ENCODE measurements around the gene GATA6. TPM values are rescaled to one million over a fixed set of nuclear protein-coding genes. Genes with fewer than 3 reads are reported as not detected.

GATA6 gene
- total and polyA plus RNA-seq, 2 of the 8 experiments (the other 6 are each of a cell fraction or from before 2014, with no cell fraction given), result 0.09 TPM; not detected in 1

DNA sequence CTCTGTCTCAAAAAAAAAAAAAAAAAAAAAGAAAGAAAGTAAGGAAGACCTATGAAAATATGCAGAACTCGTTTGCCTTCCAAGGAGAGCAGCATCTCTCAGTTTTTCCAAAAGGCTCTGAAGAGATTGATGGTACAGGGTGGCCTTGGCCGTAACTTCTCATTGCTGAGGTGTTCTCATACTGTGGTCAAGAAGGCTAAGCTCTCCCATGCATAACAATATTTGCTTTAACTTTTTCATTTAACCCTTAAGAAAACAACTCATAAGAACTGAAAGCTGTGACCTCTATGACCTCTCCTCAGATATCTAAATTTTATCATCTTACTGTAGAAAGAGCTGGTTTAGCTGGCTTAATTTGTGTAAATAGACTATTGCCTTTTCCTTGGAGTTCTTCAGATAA is 37.1 kb upstream of the GATA6 start:
- Histone ChIP-seq H3K4me2 (ENCODE audit: insufficient read depth in 1 of 2, low read depth in 2 of 2, low read length in 2 of 2) (no peak overlapping the region), H3K27ac (ENCODE audit: low read depth, low read length) (no peak overlapping the region), H4K20me1 (replicated peaks in 1 of 2; ENCODE audit: control insufficient read depth in 1 of 2, insufficient read depth in 2 of 2, low read length in 2 of 2) (no peaks in the 10 kb centered on the region), H3K14ac (ENCODE audit: insufficient read length) (no peak overlapping the region), H4K5ac (ENCODE audit: insufficient read length, low read depth, low read length) (no peak overlapping the region), H4K91ac (replicated peaks; ENCODE audit: insufficient read length, low read length) (no peak overlapping the region), H3K56ac (replicated peaks; ENCODE audit: insufficient read length, low read depth, low read length) (no peak overlapping the region), H3K4me3 (ENCODE audit: extremely low read depth in 1 of 4, insufficient read depth in 2 of 4, low read depth in 3 of 4, low read length in 4 of 4) (no peak overlapping the region), H2BK5ac (ENCODE audit: low read depth, low read length) (no peak overlapping the region), H2BK12ac (ENCODE audit: low read depth, low read length) (no peak overlapping the region), H3K4ac (replicated peaks; ENCODE audit: insufficient read length, low read depth, low read length) (no peak overlapping the region), H3K27me3 (replicated peaks in 1 of 4; ENCODE audit: control insufficient read depth in 3 of 4, extremely low read depth in 1 of 4, insufficient read depth in 3 of 4, low read length in 3 of 4) (no peaks in the 10 kb centered on the region; a peak in 1 of 7 replicates), H3K18ac (ENCODE audit: extremely low read depth, low read length) (no peak overlapping the region), H3K23ac (ENCODE audit: insufficient read length) (no peak overlapping the region), H3K23me2 (ENCODE audit: low read depth, low read length) (no peaks in the 10 kb centered on the region), H2AK5ac (ENCODE audit: low read depth, low read length) (no peak overlapping the region), H2BK20ac (ENCODE audit: low read length) (no peak overlapping the region), H3K36me3 (ENCODE audit: control insufficient read depth in 2 of 4, insufficient read depth in 4 of 4, low read length in 3 of 4) (no peaks in the 10 kb centered on the region), H3K79me2 (ENCODE audit: control insufficient read depth in 1 of 2, insufficient read depth in 2 of 2, low read length in 2 of 2) (no peaks in the 10 kb centered on the region), H4K8ac (ENCODE audit: extremely low read depth, insufficient read depth, low read length) (no peak overlapping the region), H3K4me1 (replicated peaks in 1 of 4; ENCODE audit: control insufficient read depth in 3 of 4, insufficient read depth in 4 of 4, low read length in 3 of 4) (no peaks in the 10 kb centered on the region), H2BK15ac (ENCODE audit: low read length) (no peak overlapping the region), H3K79me1 (ENCODE audit: low read depth, low read length) (no peaks in the 10 kb centered on the region), H2AFZ (ENCODE audit: low read length) (no peak overlapping the region), H2BK120ac (replicated peaks; ENCODE audit: low read depth, low read length) (no peak overlapping the region), H3K9ac (replicated peaks in 1 of 4; ENCODE audit: extremely low read depth in 1 of 4, low read depth in 3 of 4, low read length in 3 of 4) (no peak overlapping the region), H3K9me3 (ENCODE audit: insufficient read depth in 2 of 2, low read depth in 1 of 2, low read length in 1 of 2) (no peaks in the 10 kb centered on the region)
- FAIRE-seq (no peak), DNase-seq (ENCODE audit: low read depth in 1 of 2, low spot score in 2 of 2) (no peak)
- no peak for TF ChIP-seq TEAD4 (IDR thresholded peaks at IDR 0.05; ENCODE audit: low read depth, low read length)
- no peak for TF ChIP-seq PHF8 (conservative IDR thresholded peaks at IDR 0.05; ENCODE audit: low read depth, low read length)
- no peak for TF ChIP-seq ASH2L (IDR thresholded peaks at IDR 0.05; ENCODE audit: low read length)
- no peak for TF ChIP-seq CBX5 (IDR thresholded peaks at IDR 0.05; ENCODE audit: low read depth, low read length)
- no peak for TF ChIP-seq JUN (IDR thresholded peaks at IDR 0.05; ENCODE audit: low read depth, low read length)
- TF ChIP-seq JUND (IDR thresholded peaks at IDR 0.05; ENCODE audit: low read length), result no peak
- 86% methylated on average over 1 of the region's 2 CpGs; no CpG with 5 or more reads in 1 of the 2 experiments for WGBS, 2 experiments (ENCODE audit: extremely low coverage in 1 of 2, insufficient coverage in 1 of 2, insufficient read length in 1 of 2, insufficient replicate concordance in 2 of 2, low coverage in 1 of 2, low lambda C conversion rate in 2 of 2, missing lambda C conversion rate in 1 of 2)
- POLR2A ChIA-PET (ENCODE audit: partially characterized antibody), result no interaction called here
- CTCF ChIA-PET (ENCODE audit: partially characterized antibody), result no interaction called here
